H9 (cell line): ENCODE results near the gene PI4K2A. TPM values are rescaled to one million over a fixed set of nuclear protein-coding genes. Genes with fewer than 3 reads are reported as not detected.

ENCODE experiments used
- DNase-seq: peaks from one replicate; pipeline ENCODE4 v3.0.0-alpha.2; 2017
- H2AFZ ChIP-seq: one replicate; pipeline ENCODE4 v1.6.1; 2013; ENCODE audit warnings: mild to moderate bottlenecking, low read length, control low read depth, moderate library complexity
- H2AK5ac ChIP-seq: 2 replicates; pipeline ENCODE4 v1.6.1; 2013; ENCODE audit warnings: low read length, control low read depth, mixed read lengths; ENCODE audit not compliant: insufficient read length
- H2BK120ac ChIP-seq: one replicate; pipeline ENCODE4 v1.6.1; 2013; ENCODE audit warnings: low read depth, mild to moderate bottlenecking, low read length, control low read depth, inconsistent platforms; ENCODE audit not compliant: poor library complexity, severe bottlenecking
- H2BK12ac ChIP-seq: 2 replicates; pipeline ENCODE4 v1.6.1; 2013; ENCODE audit warnings: low read length, control low read depth, mixed read lengths, low read depth; ENCODE audit not compliant: insufficient read length
- H2BK15ac ChIP-seq: 2 replicates; pipeline ENCODE4 v1.6.1; 2013; ENCODE audit warnings: low read depth, low read length, control low read depth
- H2BK20ac ChIP-seq: one replicate; pipeline ENCODE4 v1.6.1; 2013; ENCODE audit warnings: low read depth, mild to moderate bottlenecking, low read length, control low read depth, inconsistent platforms; ENCODE audit not compliant: poor library complexity, severe bottlenecking
- H2BK5ac ChIP-seq: 2 replicates; pipeline ENCODE4 v1.6.1; 2013; ENCODE audit warnings: low read length, control low read depth, mixed read lengths; ENCODE audit not compliant: insufficient read length
- H3K14ac ChIP-seq: 2 replicates; pipeline ENCODE4 v1.6.1; 2013; ENCODE audit warnings: low read length, control low read depth; ENCODE audit not compliant: insufficient read depth
- H3K18ac ChIP-seq: 2 replicates; pipeline ENCODE4 v1.6.1; 2013; ENCODE audit warnings: low read depth, mild to moderate bottlenecking, mixed read lengths, low read length, control low read depth; ENCODE audit not compliant: insufficient read length
- H3K23ac ChIP-seq: 2 replicates; pipeline ENCODE4 v1.6.1; 2013; ENCODE audit warnings: low read length, control low read depth, mixed read lengths, low read depth; ENCODE audit not compliant: insufficient read length
- H3K23me2 ChIP-seq: 2 replicates; pipeline ENCODE4 v1.6.1; 2013; ENCODE audit warnings: low read depth, mild to moderate bottlenecking, mixed read lengths, low read length, control low read depth; ENCODE audit not compliant: insufficient read length, poor library complexity, severe bottlenecking
- H3K27ac ChIP-seq: 2 replicates; pipeline ENCODE4 v1.5.1; 2013; ENCODE audit warnings: low read length, control low read depth, mixed read lengths, low read depth; ENCODE audit not compliant: insufficient read length
- H3K27me3 ChIP-seq: 2 replicates; pipeline ENCODE4 v1.6.1; 2013; ENCODE audit warnings: low read length, control low read depth, inconsistent platforms; ENCODE audit not compliant: insufficient read depth
- H3K4ac ChIP-seq: 2 replicates; pipeline ENCODE4 v1.6.1; 2013; ENCODE audit warnings: low read depth, mild to moderate bottlenecking, control low read depth, inconsistent platforms, low read length, moderate library complexity
- H3K4me1 ChIP-seq: 2 replicates; pipeline ENCODE4 v1.6.1; 2013; ENCODE audit warnings: low read length, control low read depth, inconsistent platforms; ENCODE audit not compliant: insufficient read depth
- H3K4me2 ChIP-seq: 2 replicates; pipeline ENCODE4 v1.6.1; 2013; ENCODE audit warnings: low read length, control low read depth, mixed read lengths; ENCODE audit not compliant: insufficient read length, insufficient read depth
- H3K56ac ChIP-seq: 2 replicates; pipeline ENCODE4 v1.6.1; 2013; ENCODE audit warnings: low read depth, mild to moderate bottlenecking, mixed read lengths, low read length, control low read depth; ENCODE audit not compliant: insufficient read length
- H3K79me1 ChIP-seq: 2 replicates; pipeline ENCODE4 v1.6.1; 2013; ENCODE audit warnings: low read depth, mild to moderate bottlenecking, moderate library complexity, low read length, control low read depth, inconsistent platforms; ENCODE audit not compliant: insufficient read depth, poor library complexity, severe bottlenecking
- H3K79me2 ChIP-seq: 2 replicates; pipeline ENCODE4 v1.6.1; 2013; ENCODE audit warnings: low read length, control low read depth, inconsistent platforms; ENCODE audit not compliant: insufficient read depth
- H3K9ac ChIP-seq: 2 replicates; pipeline ENCODE4 v1.6.1; 2013; ENCODE audit warnings: low read length, control low read depth, mixed read lengths; ENCODE audit not compliant: insufficient read length; ENCODE audit errors: extremely low read depth
- H3K9me3 ChIP-seq: one replicate; pipeline ENCODE4 v1.6.1; 2013; ENCODE audit warnings: low read depth, low read length, inconsistent platforms; ENCODE audit not compliant: control insufficient read depth
- H3T11ph ChIP-seq: one replicate; pipeline ENCODE4 v1.6.1; 2013; ENCODE audit warnings: mild to moderate bottlenecking, low read length, control low read depth, inconsistent platforms
- H4K20me1 ChIP-seq: one replicate; pipeline ENCODE4 v1.6.1; 2013; ENCODE audit not compliant: control insufficient read depth, insufficient read length, insufficient read depth
- H4K5ac ChIP-seq: 2 replicates; pipeline ENCODE4 v1.6.1; 2013; ENCODE audit warnings: low read depth, mild to moderate bottlenecking, mixed read lengths, low read length, control low read depth; ENCODE audit not compliant: insufficient read length
- H4K8ac ChIP-seq: replicated peaks from 2 replicates; pipeline ENCODE4 v1.6.1; 2013; ENCODE audit warnings: low read length, control low read depth, mixed read lengths, low read depth; ENCODE audit not compliant: insufficient read length
- H4K91ac ChIP-seq: 2 replicates; pipeline ENCODE4 v1.6.1; 2013; ENCODE audit warnings: low read depth, mild to moderate bottlenecking, moderate library complexity, mixed read lengths, low read length, control low read depth; ENCODE audit not compliant: insufficient read length
- H3K27ac Mint-ChIP-seq, 3 experiments: 2 replicates in 2 of 3; 3 replicates in 1 of 3; pipeline ENCODE4 v1.8.0; 2020 to 2021; ENCODE audit warnings: mixed read lengths in 3 of 3, mild to moderate bottlenecking in 1 of 3, moderate library complexity in 1 of 3
- H3K27me3 Mint-ChIP-seq: 2 replicates; pipeline ENCODE4 v1.8.0; 2021; ENCODE audit warnings: low read depth, mild to moderate bottlenecking, moderate library complexity, mixed read lengths
- H3K36me3 Mint-ChIP-seq, 3 experiments: 2 replicates in 2 of 3; 3 replicates in 1 of 3; pipeline ENCODE4 v1.8.0; 2020 to 2021; ENCODE audit warnings: low read depth in 3 of 3, mixed read lengths in 3 of 3; ENCODE audit not compliant: insufficient read depth in 1 of 3
- H3K4me1 Mint-ChIP-seq, 2 experiments: 2 replicates each; pipeline ENCODE4 v1.8.0; 2020; ENCODE audit warnings: mixed read lengths in 2 of 2
- H3K4me3 Mint-ChIP-seq, 2 experiments: 2 replicates in 1 of 2; 3 replicates in 1 of 2; pipeline ENCODE4 v1.8.0; 2020 to 2021; ENCODE audit warnings: mild to moderate bottlenecking in 2 of 2, mixed read lengths in 2 of 2, moderate library complexity in 1 of 2
- H3K9me3 Mint-ChIP-seq, 2 experiments: 2 replicates in 1 of 2; 3 replicates in 1 of 2; pipeline ENCODE4 v1.8.0; 2020; ENCODE audit warnings: mild to moderate bottlenecking in 2 of 2, mixed read lengths in 2 of 2, moderate library complexity in 1 of 2
- WGBS: extraction: QIAGEN DNeasy Blood & Tissue Kit; methylation state at CpG from one replicate; pipeline ENCODE4 v1.1.7; 2013; ENCODE audit warnings: missing lambda C conversion rate, low lambda C conversion rate, mixed read lengths; ENCODE audit not compliant: insufficient read length; ENCODE audit errors: extremely low coverage; 5-methylcytosine and 5-hydroxymethylcytosine counted together
- total RNA-seq: library from RNA; stranded (reverse); gene quantifications from 2 replicates; pipeline ENCODE4 v1.2.1, GENCODE V29; 2021
- TF ChIP-seq, protein P1 (sequence below): fragments of 200-600 bp; sonication (generic); conservative IDR thresholded peaks from 3 replicates; pipeline ENCODE4 v1.8.0; 2021; ENCODE audit warnings: antibody characterized with exemption, mild to moderate bottlenecking

Gene PI4K2A
- total RNA-seq, 1 experiment from 2014 or later = 30.9 TPM

GRCh38 chr10:97719602-97720001, 79.1 kb downstream of the PI4K2A start:
- WGBS = no CpG with 5 or more reads among the region's 2 CpGs
- H3K4me2 ChIP-seq = no peak overlapping the region
- DNase-seq = no peak

More at GRCh38 chr10:97719602-97720001, 79.1 kb downstream of the PI4K2A start:
- Histone ChIP-seq H3K9me3 (no peaks in the 10 kb centered on the region), H3K79me1 (no peaks in the 10 kb centered on the region), H2BK12ac (no peak overlapping the region), H4K8ac (no peak overlapping the region), H2AFZ (no peak overlapping the region), H2BK20ac (no peak overlapping the region), H3K27ac (no peak overlapping the region), H3K56ac (no peak overlapping the region), H3K4me1 (peaks cover 8% of the 10 kb centered on the region; the same call in 1 of the 2 replicates), H4K91ac (no peak overlapping the region), H3K4ac (no peak overlapping the region), H2AK5ac (no peak overlapping the region), H3K27me3 (no peaks in the 10 kb centered on the region), H2BK5ac (no peak overlapping the region), H3K18ac (no peak overlapping the region), H3T11ph (no peak overlapping the region), H4K20me1 (no peaks in the 10 kb centered on the region), H3K23me2 (peaks cover 9% of the 10 kb centered on the region), H3K9ac (no peak overlapping the region), H4K5ac (no peak overlapping the region), H3K23ac (no peak overlapping the region), H3K14ac (no peak overlapping the region), H3K79me2 (no peaks in the 10 kb centered on the region), H2BK15ac (no peak overlapping the region), H2BK120ac (no peak overlapping the region)
- Mint-ChIP-seq H3K36me3 (peaks cover 16 to 43% (median 38%) of the 10 kb centered on the region in 3 experiments), H3K4me1 (peaks cover 39 to 45% of the 10 kb centered on the region in 2 experiments), H3K27me3 (no peaks in the 10 kb centered on the region; the same call in 1 of the 2 replicates), H3K27ac (peak overlapping the region in 2 of 3 experiments; percentile 54 to 94; a peak in 5 of 7 replicates), H3K9me3 (no peaks in the 10 kb centered on the region), H3K4me3 (peak overlapping the region in 1 of 2 experiments; percentile 20; a peak in 1 of 5 replicates)
- TF ChIP-seq, protein P1, sequence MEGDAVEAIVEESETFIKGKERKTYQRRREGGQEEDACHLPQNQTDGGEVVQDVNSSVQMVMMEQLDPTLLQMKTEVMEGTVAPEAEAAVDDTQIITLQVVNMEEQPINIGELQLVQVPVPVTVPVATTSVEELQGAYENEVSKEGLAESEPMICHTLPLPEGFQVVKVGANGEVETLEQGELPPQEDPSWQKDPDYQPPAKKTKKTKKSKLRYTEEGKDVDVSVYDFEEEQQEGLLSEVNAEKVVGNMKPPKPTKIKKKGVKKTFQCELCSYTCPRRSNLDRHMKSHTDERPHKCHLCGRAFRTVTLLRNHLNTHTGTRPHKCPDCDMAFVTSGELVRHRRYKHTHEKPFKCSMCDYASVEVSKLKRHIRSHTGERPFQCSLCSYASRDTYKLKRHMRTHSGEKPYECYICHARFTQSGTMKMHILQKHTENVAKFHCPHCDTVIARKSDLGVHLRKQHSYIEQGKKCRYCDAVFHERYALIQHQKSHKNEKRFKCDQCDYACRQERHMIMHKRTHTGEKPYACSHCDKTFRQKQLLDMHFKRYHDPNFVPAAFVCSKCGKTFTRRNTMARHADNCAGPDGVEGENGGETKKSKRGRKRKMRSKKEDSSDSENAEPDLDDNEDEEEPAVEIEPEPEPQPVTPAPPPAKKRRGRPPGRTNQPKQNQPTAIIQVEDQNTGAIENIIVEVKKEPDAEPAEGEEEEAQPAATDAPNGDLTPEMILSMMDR = no peak
